ENCODE results near the gene MYBPHL. TPM values are rescaled to one million over a fixed set of nuclear protein-coding genes. Genes with fewer than 3 reads are reported as not detected.

The MYBPHL gene
- total and polyA plus RNA-seq, 2 of the 13 experiments (the other 11 are each of a cell fraction or from before 2014, with no cell fraction given): 3.7 to 3.8 TPM

GRCh38 chr1:109282952-109283747, 23.7 kb downstream of the MYBPHL start, which contains the start of gene PSRC1 (continued):
- TF ChIP-seq SPEN (CRISPR knock-in tag; IDR thresholded peaks at IDR 0.05; ENCODE audit: low read depth) (peak; percentile 75), STAG1 (CRISPR knock-in tag; IDR thresholded peaks at IDR 0.05) (peak; percentile 20), ZFP37 (CRISPR knock-in tag; IDR thresholded peaks at IDR 0.05; ENCODE audit: borderline replicate concordance) (no peak; the same call in 1 of the 2 replicates), ZNF772 (CRISPR knock-in tag; IDR thresholded peaks at IDR 0.05) (no peak; the same call in 1 of the 2 replicates), ZNF775 (CRISPR knock-in tag; IDR thresholded peaks at IDR 0.05; ENCODE audit: borderline replicate concordance) (peak; percentile 84; the same call in 1 of the 2 replicates), SNRNP70 (IDR thresholded peaks at IDR 0.05; ENCODE audit: low read depth, low read length) (no peak), YEATS2 (CRISPR knock-in tag; IDR thresholded peaks at IDR 0.05; ENCODE audit: borderline replicate concordance) (peak; percentile 31; the same call in 1 of the 2 replicates), KDM5A (IDR thresholded peaks at IDR 0.05; ENCODE audit: borderline replicate concordance, low read length) (peak; percentile 78; the same call in 1 of the 2 replicates), PHF8 (CRISPR knock-in tag; IDR thresholded peaks at IDR 0.05) (peak; percentile 81), ZFP1 (CRISPR knock-in tag; IDR thresholded peaks at IDR 0.05) (0 out of 2 replicates have a peak, but pooled peaks have one; percentile 36), ZNF343 (CRISPR knock-in tag; IDR thresholded peaks at IDR 0.05) (peak; percentile 58; the same call in 1 of the 2 replicates), JUNB (CRISPR knock-in tag; IDR thresholded peaks at IDR 0.05; ENCODE audit: borderline replicate concordance) (no peak), KLF13 (CRISPR knock-in tag; IDR thresholded peaks at IDR 0.05) (no peak), NFIC (IDR thresholded peaks at IDR 0.05; ENCODE audit: low read length) (no peak), MAZ (IDR thresholded peaks at IDR 0.05; ENCODE audit: borderline replicate concordance, low read depth, low read length) (peak; percentile 94), MAZ (CRISPR knock-in tag; IDR thresholded peaks at IDR 0.05; ENCODE audit: low read depth) (peak; percentile 93), LBX2 (CRISPR knock-in tag; IDR thresholded peaks at IDR 0.05; ENCODE audit: borderline replicate concordance) (no peak; the same call in 1 of the 2 replicates), ZNF724P (CRISPR knock-in tag; IDR thresholded peaks at IDR 0.05; ENCODE audit: borderline replicate concordance) (no peak), ZMAT3 (CRISPR knock-in tag; conservative IDR thresholded peaks at IDR 0.05) (peak; percentile 67; the same call in 1 of the 2 replicates), STAT5B (CRISPR knock-in tag; IDR thresholded peaks at IDR 0.05) (no peak), ZNF44 (CRISPR knock-in tag; IDR thresholded peaks at IDR 0.05) (no peak), HOXA5 (CRISPR knock-in tag; IDR thresholded peaks at IDR 0.05) (0 out of 2 replicates have a peak, but pooled peaks have one; percentile 52), LCORL (IDR thresholded peaks at IDR 0.05) (no peak), LCORL (CRISPR knock-in tag; IDR thresholded peaks at IDR 0.05) (peak; percentile 39; the same call in 1 of the 2 replicates)
- TF ChIP-seq, protein P1, sequence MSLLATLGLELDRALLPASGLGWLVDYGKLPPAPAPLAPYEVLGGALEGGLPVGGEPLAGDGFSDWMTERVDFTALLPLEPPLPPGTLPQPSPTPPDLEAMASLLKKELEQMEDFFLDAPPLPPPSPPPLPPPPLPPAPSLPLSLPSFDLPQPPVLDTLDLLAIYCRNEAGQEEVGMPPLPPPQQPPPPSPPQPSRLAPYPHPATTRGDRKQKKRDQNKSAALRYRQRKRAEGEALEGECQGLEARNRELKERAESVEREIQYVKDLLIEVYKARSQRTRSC (CRISPR knock-in tag; IDR thresholded peaks at IDR 0.05; ENCODE audit: low read depth): no peak
